ENCODE results near the gene TRABD2A.
"Not testable (repeated sequence)": the region's sequence is repeated elsewhere in the genome, so short reads cannot be mapped to it uniquely, and the experiment has no call there.

The TRABD2A gene

DNA sequence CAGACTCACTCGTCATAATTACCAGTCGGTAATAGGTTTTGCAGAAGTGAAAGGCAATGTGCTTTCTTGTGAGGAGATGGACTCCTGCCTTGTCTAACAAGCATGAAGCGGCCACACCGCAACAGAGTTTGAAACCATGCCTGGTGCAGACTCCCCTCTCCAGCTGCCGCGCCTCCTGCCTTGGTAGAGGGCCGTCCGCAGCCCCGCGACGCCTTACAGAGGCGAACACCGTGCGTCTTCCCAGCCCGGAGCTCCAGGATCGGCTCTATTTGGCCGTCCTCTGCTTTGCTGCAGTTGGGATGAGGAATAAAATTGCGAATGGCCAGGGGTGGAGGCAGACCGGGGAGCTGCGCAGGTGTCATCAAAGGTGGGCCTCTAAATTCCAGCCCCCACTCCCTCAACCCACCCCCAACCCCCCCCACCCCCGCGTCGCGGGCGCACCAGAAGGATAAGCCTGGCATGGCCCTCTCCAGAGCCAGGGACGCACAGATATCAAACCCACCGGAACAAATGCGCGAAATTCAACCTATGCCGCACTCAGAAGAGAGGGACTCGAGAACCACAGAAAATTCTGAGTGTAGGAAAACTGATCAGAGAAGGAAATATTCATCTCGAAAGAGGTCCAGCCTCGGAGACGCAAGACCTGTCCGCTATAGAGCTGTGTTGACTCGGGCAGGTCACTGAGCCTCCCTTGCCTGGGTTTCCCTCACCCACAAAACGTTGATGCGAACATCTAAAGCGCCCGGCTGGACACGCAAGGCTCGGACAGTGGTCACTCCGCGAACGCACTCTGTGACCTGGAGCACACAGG lies 1.1 kb downstream of the TRABD2A start:
- DNase-seq = no peak

DNA sequence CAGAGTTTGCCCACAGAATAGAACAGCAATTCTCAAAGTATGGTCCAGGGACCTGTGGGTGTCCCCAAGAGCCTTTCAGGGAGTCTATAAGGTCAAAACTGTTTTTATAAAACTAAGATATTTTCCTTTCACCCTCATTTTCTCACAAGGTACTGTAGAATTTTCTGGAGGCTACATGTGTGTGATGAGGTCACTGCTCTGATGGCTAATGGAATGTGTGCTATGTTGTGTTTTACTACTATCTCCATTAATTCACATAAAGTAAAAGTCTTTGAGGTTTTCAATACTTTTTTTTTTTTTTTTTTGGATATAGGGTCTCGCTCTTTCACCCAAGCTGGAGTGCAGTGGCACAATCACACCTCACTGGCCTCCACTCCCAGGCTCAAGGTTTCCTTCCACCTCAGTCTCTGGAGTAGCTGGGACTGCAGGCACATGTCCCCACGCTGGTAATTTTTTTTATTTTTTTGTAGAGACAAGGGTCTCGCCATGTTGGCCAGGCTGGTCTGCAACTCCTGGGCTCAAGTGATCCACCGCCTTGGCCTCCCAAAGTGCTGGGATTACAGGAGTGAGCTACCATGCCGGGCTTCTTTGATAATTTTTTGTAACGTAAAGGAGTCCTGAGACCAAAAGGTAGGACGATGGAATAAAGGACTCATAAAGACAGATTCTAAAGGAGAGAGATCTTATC lies 1.8 kb downstream of the TRABD2A start:
- DNase-seq = no peak

DNA sequence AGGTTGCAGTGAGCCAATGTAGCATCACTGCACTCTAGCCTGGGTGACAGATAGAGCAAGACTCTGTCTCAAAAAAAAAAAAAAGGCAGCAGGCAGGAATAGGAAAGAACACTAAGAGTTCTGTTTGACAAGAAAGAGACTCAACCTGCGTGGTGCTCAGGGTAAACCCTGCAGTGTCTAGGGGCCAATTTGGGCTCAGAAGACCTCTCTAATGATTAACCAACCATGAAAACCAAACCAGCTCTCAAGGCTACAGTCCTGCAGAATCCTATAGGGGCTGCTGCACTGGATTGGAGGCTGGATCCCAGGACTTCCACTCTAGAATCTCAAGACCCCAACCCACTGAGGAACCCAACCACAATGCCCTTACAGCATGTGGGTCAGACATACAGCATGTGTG lies 2.4 kb downstream of the TRABD2A start:
- no peak for DNase-seq

DNA sequence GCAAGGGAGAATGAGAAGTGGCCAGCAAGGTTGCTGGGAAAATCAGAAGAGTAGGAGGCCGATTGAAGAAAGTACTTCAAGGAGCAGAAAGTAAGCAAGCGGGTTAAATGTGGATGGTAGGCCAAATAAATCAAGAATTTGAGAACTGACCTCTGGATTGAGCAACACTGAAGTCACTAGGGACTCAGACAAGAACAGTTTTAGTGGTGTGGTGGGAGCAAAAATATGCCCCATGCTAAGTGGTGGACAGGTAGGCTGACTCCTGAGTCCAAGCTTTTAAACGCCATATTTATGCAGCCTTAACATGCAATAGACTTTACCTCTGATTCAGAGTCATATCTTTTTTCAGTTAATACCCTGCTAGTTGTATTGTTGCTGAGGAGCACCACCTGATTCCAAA lies 4.5 kb downstream of the TRABD2A start:
- DNase-seq = no peak

DNA sequence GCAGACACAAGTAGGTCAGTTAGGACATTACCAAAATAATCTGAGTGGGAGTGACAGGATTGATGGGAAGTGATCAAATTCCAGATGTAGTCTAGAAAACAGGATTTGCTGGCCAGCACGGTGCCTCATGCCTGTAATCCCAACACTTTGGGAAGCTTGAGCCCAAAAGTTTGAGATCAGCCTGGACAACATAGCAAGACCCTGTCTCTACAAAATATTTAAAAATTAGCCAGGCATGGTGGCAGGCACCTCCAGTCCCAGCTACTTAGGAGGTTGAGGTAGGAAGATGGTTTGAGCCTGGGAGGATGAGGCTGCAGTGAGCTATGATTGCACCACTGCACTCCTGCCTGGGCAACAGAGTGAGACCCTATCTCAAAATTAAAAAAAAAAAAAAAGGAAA lies 5.3 kb downstream of the TRABD2A start:
- not testable (repeated sequence) for DNase-seq

DNA sequence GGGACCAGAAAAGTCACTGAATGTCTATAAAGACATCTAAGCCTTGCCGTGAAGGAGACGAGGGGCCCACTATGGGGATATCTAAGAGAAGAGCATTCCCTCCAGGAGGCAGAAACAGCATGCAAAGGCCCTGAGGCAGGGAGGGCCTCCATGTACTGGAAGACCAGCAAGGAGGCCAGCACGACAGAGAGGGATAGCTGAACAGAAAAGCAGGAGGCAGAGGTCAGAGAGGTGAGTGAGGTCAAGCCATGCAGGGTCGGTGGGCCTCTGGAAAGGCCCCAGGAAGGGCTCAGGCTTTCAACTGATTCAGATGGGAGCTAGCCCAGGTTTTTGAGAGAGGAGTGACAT lies 5.7 kb downstream of the TRABD2A start:
- DNase-seq = no peak

DNA sequence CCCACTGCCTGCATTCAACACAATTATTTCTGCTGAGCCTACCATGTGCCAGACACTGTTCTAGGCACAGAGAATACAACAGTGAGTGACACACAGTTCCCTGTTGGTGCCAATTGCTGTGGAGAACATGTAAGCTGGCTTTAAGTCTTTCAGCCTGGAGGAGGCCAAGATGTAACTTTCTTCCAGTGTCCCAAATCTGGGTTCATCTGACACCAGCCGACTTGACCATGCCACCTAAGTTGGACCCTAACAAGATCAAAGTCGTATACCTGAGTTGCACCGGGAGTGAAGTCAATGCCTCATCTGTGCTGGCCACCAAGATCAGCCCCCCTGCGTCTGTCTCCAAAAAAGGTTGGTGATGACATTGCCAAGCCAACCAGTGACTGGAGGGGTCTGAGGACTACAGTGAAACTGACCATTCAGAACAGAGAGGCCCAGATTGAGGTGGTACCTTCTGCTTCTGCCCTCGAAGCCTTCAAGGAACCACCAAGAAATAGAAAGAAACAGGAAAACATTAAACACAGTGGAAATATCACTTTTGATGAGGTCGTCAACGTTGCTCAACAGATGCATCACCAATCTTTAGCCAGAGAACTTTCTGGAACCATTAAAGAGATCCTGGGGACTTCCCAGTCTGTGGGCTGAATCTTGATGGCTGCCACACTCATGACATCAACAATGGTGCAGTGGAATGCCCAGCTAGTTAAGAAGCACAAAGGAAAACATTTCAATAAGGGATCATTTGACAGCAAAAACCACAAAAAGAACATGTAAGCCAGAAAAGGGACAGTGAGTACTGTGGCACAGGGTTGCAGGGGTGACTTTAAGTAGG lies 6.3 kb downstream of the TRABD2A start:
- no peak for DNase-seq

DNA sequence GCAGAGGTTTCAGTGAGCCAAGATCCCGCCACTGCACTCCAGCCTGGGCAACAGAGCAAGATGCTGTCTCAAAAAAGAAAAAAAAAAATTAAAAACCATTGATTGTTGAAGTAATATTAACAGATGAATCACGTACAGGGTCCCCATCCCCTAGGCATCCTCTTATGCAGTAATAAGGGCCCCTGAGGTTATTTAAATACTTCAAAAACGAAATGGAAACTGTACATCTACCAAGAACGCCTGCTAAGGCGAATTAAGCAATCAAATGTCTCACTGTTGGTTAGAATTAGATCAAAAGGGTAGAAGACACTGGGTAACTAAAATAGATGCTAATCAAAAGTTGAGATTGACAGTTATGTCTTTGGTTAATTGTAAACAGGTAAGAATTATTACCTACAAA lies 7.5 kb downstream of the TRABD2A start:
- no peak for DNase-seq

DNA sequence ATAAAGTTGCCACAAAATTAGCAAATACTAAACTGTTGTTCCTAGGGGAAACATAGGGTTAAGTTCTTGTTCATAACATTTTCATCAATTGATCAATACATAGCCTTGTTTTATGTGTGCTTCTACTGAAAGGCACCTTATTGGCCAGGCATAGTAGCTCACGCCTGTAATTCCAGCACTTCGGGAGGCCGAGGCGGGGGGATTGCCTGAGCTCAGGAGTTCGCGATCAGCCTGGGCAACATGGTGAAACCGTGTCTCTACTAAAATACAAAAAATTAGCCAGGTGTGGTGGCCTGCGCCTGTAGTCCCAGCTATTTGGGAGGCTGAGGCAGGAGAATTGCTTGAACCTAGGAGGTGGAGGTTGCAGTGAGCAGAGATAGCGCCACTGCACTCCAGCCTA lies 8.2 kb downstream of the TRABD2A start:
- DNase-seq = not testable (repeated sequence)

DNA sequence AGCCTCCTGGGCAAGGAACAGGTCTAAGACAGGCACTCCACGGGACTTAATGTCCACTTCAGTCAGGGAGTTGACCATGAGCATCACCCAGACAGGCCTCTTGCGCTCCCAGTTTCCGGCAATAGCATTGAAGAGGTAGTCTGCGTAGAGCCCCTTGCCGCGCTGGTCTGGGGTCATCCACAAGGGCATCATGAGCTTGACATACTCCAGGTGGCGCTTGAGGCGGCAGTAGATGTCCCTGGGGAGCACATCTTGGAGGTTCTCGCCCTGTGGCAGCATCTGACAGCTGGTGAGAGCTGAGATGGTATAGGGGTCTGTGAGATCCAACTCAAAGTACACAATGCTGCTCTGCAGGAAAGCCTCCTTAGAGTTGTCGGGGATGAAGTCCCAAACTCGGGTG lies 10.6 kb downstream of the TRABD2A start:
- DNase-seq = no peak

DNA sequence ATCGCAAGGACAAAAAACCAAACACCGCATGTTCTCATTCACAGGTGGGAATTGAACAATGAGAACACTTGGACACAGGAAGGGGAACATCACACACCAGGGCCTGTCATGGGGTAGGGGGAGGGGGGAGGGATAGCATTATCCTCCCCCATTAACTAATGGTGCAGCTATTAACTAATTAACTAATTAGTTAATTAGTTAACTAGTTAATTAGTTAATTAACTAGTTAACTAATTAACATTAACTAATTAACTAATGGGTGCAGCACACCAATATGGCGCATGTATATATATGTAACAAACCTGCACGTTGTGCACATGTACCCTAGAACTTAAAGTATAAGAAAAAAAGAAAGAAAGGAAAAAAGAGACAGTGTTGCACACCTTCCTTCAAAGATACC lies 12.6 kb downstream of the TRABD2A start:
- not testable (repeated sequence) for DNase-seq

DNA sequence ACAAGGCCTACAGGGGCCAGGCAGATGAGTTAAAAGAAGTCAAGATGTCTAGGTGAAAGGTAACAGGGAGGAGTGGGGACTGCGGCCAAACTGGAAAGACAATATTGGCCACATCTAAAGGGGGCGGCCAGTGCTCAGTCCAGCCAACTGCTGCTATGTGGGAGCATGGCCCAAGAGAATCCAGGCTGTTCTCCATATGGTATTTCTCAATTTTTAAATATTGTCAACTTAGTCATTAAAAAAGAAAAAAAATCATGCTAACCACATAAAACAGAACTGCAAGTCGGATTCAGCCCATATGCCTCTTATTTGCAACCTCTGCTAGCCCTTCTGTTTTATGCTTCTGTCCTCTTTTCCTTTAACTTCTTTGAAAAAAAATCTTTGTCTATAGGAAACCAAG lies 14.8 kb downstream of the TRABD2A start:
- no peak for DNase-seq

DNA sequence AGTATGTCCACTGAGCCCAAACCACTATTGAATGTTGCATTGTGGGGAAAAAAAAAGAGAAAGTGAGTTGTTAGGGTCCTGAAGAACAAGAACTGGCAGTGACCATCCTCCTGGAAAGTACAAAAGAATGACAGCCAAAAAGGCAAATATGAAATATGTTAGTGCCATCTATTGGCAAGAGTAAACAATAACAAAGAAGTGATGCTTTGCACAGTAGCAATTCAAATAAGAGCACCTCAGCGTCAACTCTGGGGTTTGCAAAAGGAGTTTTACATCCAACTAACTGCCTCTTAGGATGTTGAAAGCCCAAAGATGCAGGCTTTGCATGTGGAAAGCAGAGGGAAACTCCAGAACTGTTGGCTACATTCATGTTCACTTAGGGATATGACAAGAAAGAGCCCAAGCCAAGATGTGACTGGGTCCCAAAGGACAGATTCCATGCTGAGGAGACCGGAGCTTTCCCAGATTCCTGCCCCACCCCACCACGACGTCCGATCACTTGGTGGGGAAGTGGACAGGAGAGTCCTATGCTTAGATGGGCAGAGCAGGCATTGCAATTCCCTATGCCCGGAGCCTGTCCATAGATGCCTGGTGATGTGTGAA lies 15.6 kb downstream of the TRABD2A start:
- DNase-seq = no peak

DNA sequence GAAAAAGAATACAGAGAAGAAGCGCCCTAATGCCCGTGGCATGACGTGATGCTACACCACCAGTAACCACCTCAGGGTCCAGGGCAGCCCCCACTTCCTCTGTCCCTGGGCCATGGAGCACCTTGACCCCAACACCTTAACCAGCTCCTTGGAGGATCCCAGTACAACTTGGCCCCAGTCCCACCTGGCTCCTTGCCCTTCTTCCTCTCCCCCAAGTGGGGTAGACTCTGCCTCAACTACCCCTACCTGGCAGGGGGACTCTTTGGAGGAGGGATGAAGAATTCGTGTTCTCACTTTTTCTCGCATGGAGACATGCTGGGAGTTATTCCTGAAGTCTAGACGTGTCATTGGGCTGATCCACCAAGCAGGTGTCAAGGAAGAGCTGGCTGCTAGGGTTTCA lies 18.9 kb downstream of the TRABD2A start:
- no peak for DNase-seq

DNA sequence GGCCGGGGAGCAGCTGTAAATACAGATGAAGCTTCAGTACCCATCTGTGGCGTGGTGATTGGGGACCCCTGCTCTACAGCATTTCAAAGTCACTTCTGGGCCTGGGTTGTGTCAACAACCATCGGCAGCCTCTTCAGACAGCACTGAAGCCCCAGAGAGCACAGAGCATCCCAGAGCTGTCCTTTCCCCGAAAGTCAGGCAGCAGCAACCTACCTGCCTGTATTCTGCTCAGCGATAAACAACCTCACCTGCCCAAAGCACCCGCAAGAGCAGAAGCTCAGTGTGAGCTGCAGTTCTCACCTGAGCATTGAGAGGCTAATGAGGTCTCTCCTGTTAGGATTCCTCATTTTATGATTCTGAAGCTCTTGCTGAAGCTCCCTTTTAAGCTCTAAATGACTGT lies 19.3 kb downstream of the TRABD2A start:
- DNase-seq = no peak

DNA sequence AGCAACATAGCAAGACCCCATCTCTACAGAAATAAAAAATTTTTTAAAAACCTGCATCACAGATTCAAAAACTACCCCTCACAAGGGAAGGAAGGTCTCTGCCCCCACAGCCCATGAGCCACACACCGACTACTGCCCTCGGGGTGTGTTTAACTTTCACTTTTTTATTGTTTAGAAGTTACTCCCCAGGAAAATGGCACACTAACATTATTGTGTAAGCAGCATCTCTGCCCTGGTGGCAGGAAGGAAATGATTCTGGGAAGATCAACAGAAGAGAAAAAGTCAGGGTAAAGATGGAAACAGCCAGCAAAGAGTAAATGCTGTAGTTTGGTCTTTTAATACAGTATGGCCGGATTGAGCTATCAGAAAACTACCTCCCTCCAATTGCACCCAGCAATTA lies 21.9 kb downstream of the TRABD2A start:
- no peak for DNase-seq

DNA sequence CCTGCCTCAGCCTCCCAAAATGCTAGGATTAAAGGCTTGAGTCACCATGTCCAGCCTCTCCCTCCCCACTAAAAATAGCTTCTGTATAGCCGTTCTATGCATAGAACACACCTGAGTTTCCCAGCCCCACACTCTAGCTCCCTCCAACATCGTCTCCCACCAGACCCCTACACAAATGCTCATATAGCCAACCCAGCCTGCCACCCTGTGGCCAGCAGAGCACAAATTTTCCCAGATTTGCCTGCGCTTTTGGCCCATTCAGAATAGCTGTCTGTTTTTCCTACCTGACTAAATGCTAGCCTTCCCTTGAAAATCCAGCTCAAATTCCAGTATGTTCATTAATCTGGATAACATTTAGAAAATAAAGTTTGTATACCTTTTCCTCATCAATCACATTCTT lies 22.8 kb downstream of the TRABD2A start:
- DNase-seq = no peak

DNA sequence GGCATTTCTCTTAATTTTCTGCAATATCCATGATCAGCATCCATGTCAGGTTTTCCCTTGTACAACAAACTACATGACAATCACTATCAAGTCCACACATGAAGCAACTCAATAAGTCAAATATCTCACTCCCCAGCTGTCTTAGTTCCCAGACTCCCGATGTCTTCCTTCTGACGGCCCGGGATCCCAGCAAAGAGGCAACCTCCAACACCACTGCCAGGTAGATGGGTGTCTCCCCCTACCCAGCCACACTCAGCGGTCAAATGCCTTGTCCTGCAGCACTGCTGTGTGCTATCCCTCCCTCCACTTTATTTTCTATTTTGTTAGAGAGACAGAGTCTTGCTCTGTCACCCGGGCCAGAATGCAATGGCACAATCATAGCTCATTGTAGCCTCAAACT lies 23.3 kb downstream of the TRABD2A start:
- no peak for DNase-seq

DNA sequence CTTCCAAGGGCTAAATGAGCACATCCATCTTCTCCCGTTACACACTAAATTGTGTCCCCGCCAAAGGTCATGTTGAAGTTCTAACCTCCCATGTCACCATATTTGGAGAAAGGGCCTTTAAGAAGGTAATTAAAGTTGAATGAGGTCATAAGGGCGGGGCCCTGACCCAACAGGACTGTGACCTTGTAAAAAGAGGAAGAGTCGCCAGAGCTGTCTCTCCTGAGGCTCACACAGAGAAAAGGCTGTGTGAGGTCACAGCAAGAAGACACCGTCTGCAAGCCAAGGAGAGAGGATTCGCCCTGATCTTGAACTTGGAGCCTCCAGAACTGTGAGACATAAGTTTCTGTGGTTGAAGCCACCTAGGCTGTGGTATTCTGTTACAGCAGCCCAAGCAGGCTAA lies 24.1 kb downstream of the TRABD2A start:
- DNase-seq = no peak

DNA sequence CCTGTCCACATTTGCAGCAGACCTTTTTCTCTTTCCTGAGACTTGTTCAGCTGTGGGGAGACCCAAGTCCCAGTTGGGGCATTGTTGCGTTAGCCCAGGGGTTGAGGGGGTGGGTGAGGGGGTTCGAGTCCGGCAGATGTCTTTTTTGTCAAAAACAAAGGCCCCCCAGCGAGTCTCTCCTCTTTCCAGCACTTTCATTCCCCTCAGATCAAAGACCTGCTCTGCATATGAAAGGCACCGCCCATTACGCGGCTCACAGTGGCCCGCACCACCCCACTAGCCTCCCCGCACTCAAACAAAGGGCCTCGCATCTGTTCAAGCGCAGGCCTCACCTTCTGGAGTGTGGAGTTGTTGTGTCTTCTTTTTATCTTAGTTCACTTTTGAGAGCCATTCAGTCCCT lies 25.2 kb downstream of the TRABD2A start:
- no peak for DNase-seq

DNA sequence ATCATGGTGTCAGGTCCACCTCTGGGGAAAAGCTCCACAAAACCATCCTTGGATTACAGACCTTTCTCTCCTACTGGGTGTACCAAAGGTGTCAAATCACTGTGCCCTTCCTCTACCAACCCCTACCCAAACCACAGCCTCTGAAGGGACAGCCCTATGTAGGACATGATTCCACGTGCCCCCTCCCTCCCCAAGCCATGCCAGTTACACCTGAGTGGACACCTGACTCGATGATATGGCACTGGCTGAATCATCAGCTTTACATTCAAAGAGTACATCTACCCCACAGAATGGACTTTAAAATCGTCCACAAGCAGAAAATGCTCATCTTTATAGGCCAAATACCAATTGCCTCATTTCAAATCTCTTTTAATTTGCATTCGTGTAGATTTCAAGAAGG lies 26.0 kb downstream of the TRABD2A start:
- no peak for DNase-seq

DNA sequence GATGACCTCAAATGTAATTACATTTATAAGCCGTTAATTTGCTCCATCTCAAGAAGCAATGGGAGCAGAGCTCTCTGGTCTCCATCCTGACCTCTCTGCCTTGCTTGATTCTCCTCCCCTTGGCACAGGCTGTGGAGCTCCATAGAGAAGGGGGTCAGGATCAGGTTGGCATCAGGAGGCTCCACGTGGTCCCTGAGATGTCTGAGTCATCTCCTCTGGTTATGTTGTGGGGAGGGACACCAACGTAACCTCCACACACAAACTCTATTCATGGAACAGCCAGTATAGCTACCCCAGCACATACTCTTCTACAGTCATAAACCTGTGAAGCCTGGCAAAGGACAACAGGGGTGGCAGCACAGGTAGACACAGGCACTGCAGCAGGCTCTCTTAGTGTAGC lies 29.0 kb downstream of the TRABD2A start:
- DNase-seq = no peak

DNA sequence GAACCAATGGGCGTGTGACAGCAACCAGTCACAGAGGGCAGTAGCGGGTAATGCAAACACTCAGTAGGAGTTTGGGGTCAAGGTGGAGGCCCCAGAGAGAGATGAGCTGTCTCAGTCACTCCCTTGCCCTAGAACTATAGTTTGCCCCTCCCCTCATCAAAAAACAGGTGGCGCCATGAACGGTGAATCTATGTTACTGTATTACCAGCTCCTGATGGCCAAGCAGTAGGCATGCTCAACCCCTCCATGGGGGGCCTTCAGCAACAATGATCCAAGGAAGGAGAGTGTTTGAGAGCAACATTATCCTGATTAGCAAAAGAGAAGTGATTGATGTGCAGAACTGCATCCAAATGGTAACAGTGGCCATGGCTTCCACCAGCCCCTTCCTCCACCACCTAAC lies 30.4 kb downstream of the TRABD2A start:
- no peak for DNase-seq

Data from cortex of kidney (tissue), 1 donor.